Stimulated activated naive CD8-positive, alpha-beta T cell treated with anti-CD3 and anti-CD28 coated beads, Interleukin-15, amount 100 ng/mL, for 72 hours (primary cell): ENCODE measurements around the gene KIRREL2.
"Not testable (repeated sequence)": the region's sequence is repeated elsewhere in the genome, so short reads cannot be mapped to it uniquely, and the experiment has no call there.

Source experiments
- ATAC-seq: fragments of 150-1000 bp; cut with Tn5 transposase; 2 replicates; pipeline ENCODE4 v1.10.0; 2021; ENCODE audit warnings: mild to moderate bottlenecking, moderate library complexity
- DNase-seq, 2 donors: peaks; one replicate each; pipeline ENCODE4 v3.0.0; 2021 to 2022
- H3K27ac Mint-ChIP-seq, 2 donors: one replicate each; pipeline ENCODE4 v1.8.0; 2022; ENCODE audit warnings: mild to moderate bottlenecking in 2 of 2, mixed read lengths in 2 of 2, moderate library complexity in 2 of 2
- H3K27me3 Mint-ChIP-seq: one replicate; pipeline ENCODE4 v1.8.0; 2022; ENCODE audit warnings: mixed read lengths
- H3K4me1 Mint-ChIP-seq: one replicate; pipeline ENCODE4 v1.8.0; 2022; ENCODE audit warnings: mild to moderate bottlenecking, mixed read lengths
- H3K4me3 Mint-ChIP-seq, 2 donors: one replicate each; pipeline ENCODE4 v1.8.0; 2022; ENCODE audit warnings: mild to moderate bottlenecking in 2 of 2, mixed read lengths in 2 of 2, moderate library complexity in 1 of 2
- H3K9me3 Mint-ChIP-seq, 2 donors: one replicate each; pipeline ENCODE4 v1.8.0; 2022; ENCODE audit warnings: mixed read lengths in 2 of 2

The KIRREL2 gene

GRCh38 chr19:35872180-35872579 lies 15.5 kb downstream of the KIRREL2 start:
- no peak for ATAC-seq
- H3K4me1 Mint-ChIP-seq: peaks cover 19% of the 10 kb centered on the region
- peaks cover 50% of the 10 kb centered on the region for H3K27me3 Mint-ChIP-seq
- DNase-seq: no peak
- H3K4me3 Mint-ChIP-seq: no peak overlapping the region
- H3K9me3 Mint-ChIP-seq: no peaks in the 10 kb centered on the region
- no peak overlapping the region for H3K27ac Mint-ChIP-seq

GRCh38 chr19:35874392-35874930 lies 17.8 kb downstream of the KIRREL2 start:
- Mint-ChIP-seq H3K27ac (no peak overlapping the region), H3K4me3 (no peak overlapping the region), H3K9me3 (no peaks in the 10 kb centered on the region), H3K27me3 (peaks cover 56% of the 10 kb centered on the region), H3K4me1 (peaks cover 17% of the 10 kb centered on the region)
- DNase-seq (no peak), ATAC-seq (no peak)

GRCh38 chr19:35879068-35879467 lies 22.4 kb downstream of the KIRREL2 start:
- no peak for DNase-seq
- Mint-ChIP-seq H3K27ac (peak overlapping the region in 1 of 2 donors; percentile 92), H3K27me3 (peaks cover 32% of the 10 kb centered on the region), H3K4me3 (no peak overlapping the region), H3K4me1 (peaks cover 13% of the 10 kb centered on the region), H3K9me3 (no peaks in the 10 kb centered on the region)
- no peak for ATAC-seq

GRCh38 chr19:35879770-35880317 lies 23.1 kb downstream of the KIRREL2 start:
- Mint-ChIP-seq H3K27ac (peak overlapping the region in 1 of 2 donors; percentile 92), H3K9me3 (no peaks in the 10 kb centered on the region), H3K27me3 (peaks cover 32% of the 10 kb centered on the region), H3K4me3 (peak overlapping the region in 1 of 2 donors; percentile 38), H3K4me1 (peaks cover 13% of the 10 kb centered on the region)
- DNase-seq (peak; percentile 80), ATAC-seq (peak; percentile 76)

- no peaks in the 10 kb centered on the region for H3K9me3 Mint-ChIP-seq
- H3K4me1 Mint-ChIP-seq: peaks cover 20% of the 10 kb centered on the region
- ATAC-seq (peak; percentile 61), DNase-seq (peak; percentile 40 to 54)
- no peak overlapping the region for H3K4me3 Mint-ChIP-seq
- no peak overlapping the region for H3K27ac Mint-ChIP-seq
- peaks cover 30% of the 10 kb centered on the region for H3K27me3 Mint-ChIP-seq
Measured at GRCh38 chr19:35882114-35882832, 25.6 kb downstream of the KIRREL2 start.

GRCh38 chr19:35883882-35884281 lies 27.2 kb downstream of the KIRREL2 start:
- DNase-seq (no peak), ATAC-seq (peak; percentile 37)
- no peaks in the 10 kb centered on the region for H3K9me3 Mint-ChIP-seq
- H3K27ac Mint-ChIP-seq: no peak overlapping the region
- H3K4me3 Mint-ChIP-seq: no peak overlapping the region
- H3K27me3 Mint-ChIP-seq: peaks cover 14% of the 10 kb centered on the region
- H3K4me1 Mint-ChIP-seq: peaks cover 26% of the 10 kb centered on the region

GRCh38 chr19:35885225-35885738 lies 28.6 kb downstream of the KIRREL2 start:
- H3K9me3 Mint-ChIP-seq: no peaks in the 10 kb centered on the region
- ATAC-seq (no peak), DNase-seq (no peak)
- H3K27me3 Mint-ChIP-seq: peaks cover under 1% of the 10 kb centered on the region
- peaks cover 20% of the 10 kb centered on the region for H3K4me1 Mint-ChIP-seq
- peak overlapping the region in 1 of 2 donors; percentile 66 for H3K27ac Mint-ChIP-seq
- no peak overlapping the region for H3K4me3 Mint-ChIP-seq

- Mint-ChIP-seq H3K9me3 (no peaks in the 10 kb centered on the region), H3K27me3 (no peaks in the 10 kb centered on the region), H3K4me1 (peaks cover 24% of the 10 kb centered on the region), H3K4me3 (no peak overlapping the region), H3K27ac (peak overlapping the region in 1 of 2 donors; percentile 91)
- ATAC-seq (no peak), DNase-seq (no peak)
Measured at GRCh38 chr19:35885904-35886303, 29.2 kb downstream of the KIRREL2 start.

- no peak for DNase-seq
- no peak overlapping the region for H3K27ac Mint-ChIP-seq
- no peaks in the 10 kb centered on the region for H3K9me3 Mint-ChIP-seq
- no peak for ATAC-seq
- H3K4me3 Mint-ChIP-seq: no peak overlapping the region
- H3K27me3 Mint-ChIP-seq: no peaks in the 10 kb centered on the region
- H3K4me1 Mint-ChIP-seq: peaks cover 26% of the 10 kb centered on the region
Measured at GRCh38 chr19:35887197-35887596, 30.5 kb downstream of the KIRREL2 start.

- Mint-ChIP-seq H3K4me3 (no peak overlapping the region), H3K27ac (no peak overlapping the region), H3K27me3 (no peaks in the 10 kb centered on the region), H3K4me1 (peaks cover 37% of the 10 kb centered on the region), H3K9me3 (no peaks in the 10 kb centered on the region)
- DNase-seq (no peak), ATAC-seq (no peak)
Measured at GRCh38 chr19:35888398-35888797, 31.7 kb downstream of the KIRREL2 start.

GRCh38 chr19:35889370-35890112 lies 32.8 kb downstream of the KIRREL2 start:
- peaks cover 41% of the 10 kb centered on the region for H3K4me1 Mint-ChIP-seq
- H3K27me3 Mint-ChIP-seq: no peaks in the 10 kb centered on the region
- H3K27ac Mint-ChIP-seq: no peak overlapping the region
- no peak for DNase-seq
- H3K4me3 Mint-ChIP-seq: no peak overlapping the region
- ATAC-seq: peak; percentile 39
- H3K9me3 Mint-ChIP-seq: no peaks in the 10 kb centered on the region

GRCh38 chr19:35890113-35890650 lies 33.5 kb downstream of the KIRREL2 start:
- H3K27ac Mint-ChIP-seq: no peak overlapping the region
- no peak overlapping the region for H3K4me3 Mint-ChIP-seq

GRCh38 chr19:35891819-35892218 lies 35.1 kb downstream of the KIRREL2 start:
- H3K4me3 Mint-ChIP-seq, ATAC-seq, H3K9me3 Mint-ChIP-seq, DNase-seq, H3K27me3 Mint-ChIP-seq, H3K27ac Mint-ChIP-seq: not testable (repeated sequence)
- peaks cover 50% of the 10 kb centered on the region for H3K4me1 Mint-ChIP-seq

More at GRCh38 chr19:35890113-35890650, 33.5 kb downstream of the KIRREL2 start:
- Mint-ChIP-seq H3K4me1 (peaks cover 41% of the 10 kb centered on the region), H3K9me3 (no peaks in the 10 kb centered on the region), H3K27me3 (no peaks in the 10 kb centered on the region)
- DNase-seq: no peak
- no peak for ATAC-seq

GRCh38 chr19:35894342-35894741 lies 37.6 kb downstream of the KIRREL2 start:
- Mint-ChIP-seq H3K27ac (no peak overlapping the region), H3K4me3 (no peak overlapping the region), H3K9me3 (no peaks in the 10 kb centered on the region), H3K27me3 (no peaks in the 10 kb centered on the region), H3K4me1 (peaks cover 60% of the 10 kb centered on the region)
- ATAC-seq (no peak), DNase-seq (no peak)

- Mint-ChIP-seq H3K27me3 (no peaks in the 10 kb centered on the region), H3K4me3 (peak overlapping the region; percentile 33 to 66), H3K4me1 (peaks cover 61% of the 10 kb centered on the region), H3K9me3 (no peaks in the 10 kb centered on the region), H3K27ac (peak overlapping the region in 1 of 2 donors; percentile 6)
- DNase-seq: no peak
- no peak for ATAC-seq
Measured at GRCh38 chr19:35895911-35896642, 39.4 kb downstream of the KIRREL2 start.
